Activated T-helper 1 cell treated with anti-CD3 and anti-CD28 coated beads, Interleukin-12 subunit alpha, Interleukin-12 subunit beta, Interleukin-2, Interleukin-4 antibody, amounts not matched to agents 30 ng/mL and 10 ng/mL and 1 ng/mL, durations not matched to agents 14 hours and 24 hours and 36 hours (primary cell): Measurements from ENCODE around the gene NAT14. TPM values are rescaled to one million over a fixed set of nuclear protein-coding genes. Genes with fewer than 3 reads are reported as not detected.
"Not testable (repeated sequence)": the region's sequence is repeated elsewhere in the genome, so short reads cannot be mapped to it uniquely, and the experiment has no call there.

Source experiments
- DNase-seq: peaks from one replicate; pipeline ENCODE4 v3.0.0; 2021; ENCODE audit warnings: low spot score
- H3K27ac Mint-ChIP-seq: one replicate; pipeline ENCODE4 v1.8.0; 2021; ENCODE audit warnings: mild to moderate bottlenecking, mixed read lengths
- H3K27me3 Mint-ChIP-seq: one replicate; pipeline ENCODE4 v1.8.0; 2022; ENCODE audit warnings: mild to moderate bottlenecking, moderate library complexity, mixed read lengths; ENCODE audit not compliant: insufficient read depth
- H3K36me3 Mint-ChIP-seq: one replicate; pipeline ENCODE4 v1.8.0; 2021; ENCODE audit warnings: low read depth, mixed read lengths
- H3K4me1 Mint-ChIP-seq: one replicate; pipeline ENCODE4 v1.8.0; 2021; ENCODE audit warnings: low read depth, mixed read lengths
- H3K4me3 Mint-ChIP-seq: one replicate; pipeline ENCODE4 v1.8.0; 2021; ENCODE audit warnings: mild to moderate bottlenecking, moderate library complexity, mixed read lengths
- H3K9me3 Mint-ChIP-seq: one replicate; pipeline ENCODE4 v1.8.0; 2021; ENCODE audit warnings: mixed read lengths
- intact Hi-C: fragments of 100-400 bp; cut with micrococcal nuclease; formaldehyde crosslinking; loops from one replicate; pipeline ENCODE4 v1.15.1; 2024
- total RNA-seq: library from RNA; stranded (reverse); gene quantifications from 2 replicates; pipeline ENCODE4 v1.2.3, GENCODE V29; 2022

Gene NAT14
- total RNA-seq, 1 donor from 2014 or later = 26.1 TPM

GRCh38 chr19:55519451-55520311 lies 34.7 kb downstream of the NAT14 start:
- intact Hi-C loops = no loop called here

GRCh38 chr19:55520691-55521292 lies 35.8 kb downstream of the NAT14 start:
- Mint-ChIP-seq H3K27ac (no peak overlapping the region), H3K36me3 (no peaks in the 10 kb centered on the region), H3K9me3 (no peaks in the 10 kb centered on the region), H3K4me1 (no peaks in the 10 kb centered on the region), H3K4me3 (no peak overlapping the region), H3K27me3 (peaks cover 2% of the 10 kb centered on the region)
- intact Hi-C loops = no loop called here
- DNase-seq = no peak

More at GRCh38 chr19:55519451-55520311, 34.7 kb downstream of the NAT14 start:
- Mint-ChIP-seq H3K36me3 (no peaks in the 10 kb centered on the region), H3K27me3 (no peaks in the 10 kb centered on the region), H3K27ac (no peak overlapping the region), H3K9me3 (no peaks in the 10 kb centered on the region), H3K4me3 (no peak overlapping the region), H3K4me1 (no peaks in the 10 kb centered on the region)
- no peak for DNase-seq

GRCh38 chr19:55525289-55526101 lies 40.5 kb downstream of the NAT14 start:
- no peaks in the 10 kb centered on the region for H3K36me3 Mint-ChIP-seq
- no peaks in the 10 kb centered on the region for H3K4me1 Mint-ChIP-seq
- no peak overlapping the region for H3K4me3 Mint-ChIP-seq
- intact Hi-C loops = no loop called here
- H3K27me3 Mint-ChIP-seq = peaks cover 2% of the 10 kb centered on the region
- no peak overlapping the region for H3K27ac Mint-ChIP-seq
- DNase-seq = no peak
- H3K9me3 Mint-ChIP-seq = no peaks in the 10 kb centered on the region

- Mint-ChIP-seq H3K9me3 (no peaks in the 10 kb centered on the region), H3K27me3 (peaks cover 2% of the 10 kb centered on the region), H3K27ac (no peak overlapping the region), H3K4me3 (no peak overlapping the region), H3K36me3 (no peaks in the 10 kb centered on the region), H3K4me1 (no peaks in the 10 kb centered on the region)
- intact Hi-C loops = no loop called here
- DNase-seq = no peak
Observed at GRCh38 chr19:55526216-55527196, 41.5 kb downstream of the NAT14 start.

GRCh38 chr19:55527197-55528029 lies 42.4 kb downstream of the NAT14 start:
- intact Hi-C loops = no loop called here
- Mint-ChIP-seq H3K9me3 (no peaks in the 10 kb centered on the region), H3K36me3 (no peaks in the 10 kb centered on the region), H3K4me1 (no peaks in the 10 kb centered on the region), H3K27ac (no peak overlapping the region), H3K4me3 (no peak overlapping the region), H3K27me3 (peaks cover 2% of the 10 kb centered on the region)
- DNase-seq = no peak

GRCh38 chr19:55528030-55528803 lies 43.2 kb downstream of the NAT14 start:
- Mint-ChIP-seq H3K9me3 (no peaks in the 10 kb centered on the region), H3K4me1 (no peaks in the 10 kb centered on the region), H3K27me3 (peaks cover 2% of the 10 kb centered on the region), H3K4me3 (no peak overlapping the region), H3K36me3 (no peaks in the 10 kb centered on the region), H3K27ac (no peak overlapping the region)
- intact Hi-C loops = no loop called here
- DNase-seq = no peak

GRCh38 chr19:55529636-55530234 lies 44.7 kb downstream of the NAT14 start:
- H3K9me3 Mint-ChIP-seq = no peaks in the 10 kb centered on the region
- no peaks in the 10 kb centered on the region for H3K36me3 Mint-ChIP-seq
- H3K4me1 Mint-ChIP-seq = no peaks in the 10 kb centered on the region
- H3K27me3 Mint-ChIP-seq = peaks cover 2% of the 10 kb centered on the region
- no peak overlapping the region for H3K4me3 Mint-ChIP-seq
- no peak for DNase-seq
- no peak overlapping the region for H3K27ac Mint-ChIP-seq
- intact Hi-C loops = no loop called here

GRCh38 chr19:55530996-55531395 lies 46.0 kb downstream of the NAT14 start:
- H3K4me3 Mint-ChIP-seq = no peak overlapping the region
- H3K27ac Mint-ChIP-seq = no peak overlapping the region
- no peaks in the 10 kb centered on the region for H3K36me3 Mint-ChIP-seq
- no peak for DNase-seq
- intact Hi-C loops = no loop called here
- no peaks in the 10 kb centered on the region for H3K4me1 Mint-ChIP-seq
- no peaks in the 10 kb centered on the region for H3K9me3 Mint-ChIP-seq
- H3K27me3 Mint-ChIP-seq = no peaks in the 10 kb centered on the region

- H3K27ac Mint-ChIP-seq, intact Hi-C loops, H3K4me3 Mint-ChIP-seq, DNase-seq, H3K27me3 Mint-ChIP-seq, H3K36me3 Mint-ChIP-seq, H3K4me1 Mint-ChIP-seq, H3K9me3 Mint-ChIP-seq: not testable (repeated sequence)
Observed at GRCh38 chr19:55534280-55534679, 49.3 kb downstream of the NAT14 start.

- H3K27ac Mint-ChIP-seq = no peak overlapping the region
- no peaks in the 10 kb centered on the region for H3K4me1 Mint-ChIP-seq
- DNase-seq = no peak
- intact Hi-C loops = no loop called here
- no peaks in the 10 kb centered on the region for H3K27me3 Mint-ChIP-seq
- H3K36me3 Mint-ChIP-seq = no peaks in the 10 kb centered on the region
- H3K4me3 Mint-ChIP-seq = no peak overlapping the region
- H3K9me3 Mint-ChIP-seq = no peaks in the 10 kb centered on the region
Observed at GRCh38 chr19:55535173-55535964, 50.4 kb downstream of the NAT14 start.
